ENCODE results near the gene UBE2QL1. TPM values are rescaled to one million over a fixed set of nuclear protein-coding genes. Genes with fewer than 3 reads are reported as not detected.

Gene UBE2QL1
- total RNA-seq, 1 donor from 2014 or later: not detected

DNA sequence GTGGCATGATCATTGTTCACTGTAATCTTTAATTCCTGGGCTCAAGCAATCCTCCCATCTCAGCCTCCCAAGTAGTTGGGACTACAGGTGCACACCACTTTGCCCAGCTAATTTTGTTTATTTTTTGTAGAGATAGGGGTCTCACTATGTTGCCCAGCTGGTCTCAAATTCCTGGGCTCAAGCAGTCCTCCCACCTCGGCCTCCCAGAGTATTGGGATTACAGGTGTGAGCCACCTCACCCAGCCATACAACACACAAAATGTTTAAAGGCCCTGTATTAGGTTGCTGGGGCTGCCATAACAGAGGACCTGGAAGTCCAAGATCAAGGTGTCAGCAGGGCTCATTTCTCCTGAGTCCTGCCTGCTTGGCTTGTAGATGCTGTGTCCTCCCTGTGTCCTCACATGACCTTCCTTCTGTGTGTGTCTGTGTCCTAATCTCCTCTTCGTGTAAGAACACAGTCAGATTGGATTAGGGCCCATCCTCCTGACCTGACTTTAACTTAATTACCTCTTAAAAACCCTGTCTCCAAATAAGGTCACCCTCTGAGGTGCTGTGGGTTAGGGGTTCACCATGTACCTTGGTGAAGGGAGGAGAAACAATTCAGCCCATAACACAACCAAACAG, 5.4 kb downstream of the UBE2QL1 start:
- FAIRE-seq (no peak), DNase-seq (ENCODE audit: low read depth) (no peak)
- Histone ChIP-seq H3K27me3 (ENCODE audit: control insufficient read depth, insufficient read depth, low read length) (peaks cover 8% of the 10 kb centered on the region), H3K36me3 (ENCODE audit: control insufficient read depth, insufficient read depth, low read length) (no peaks in the 10 kb centered on the region), H3K4me3 (ENCODE audit: low read depth, low read length) (no peak overlapping the region)
- no peak for TF ChIP-seq CTCF (IDR thresholded peaks at IDR 0.05; ENCODE audit: insufficient read depth, low read length, severe bottlenecking)

GRCh38 chr5:6454628-6455053, 6.0 kb downstream of the UBE2QL1 start:
- Histone ChIP-seq H3K36me3 (ENCODE audit: control insufficient read depth, insufficient read depth, low read length) (no peaks in the 10 kb centered on the region), H3K27me3 (ENCODE audit: control insufficient read depth, insufficient read depth, low read length) (peaks cover 6% of the 10 kb centered on the region), H3K4me3 (ENCODE audit: low read depth, low read length) (no peak overlapping the region)
- FAIRE-seq (no peak), DNase-seq (ENCODE audit: low read depth) (no peak)
- no peak for TF ChIP-seq CTCF (IDR thresholded peaks at IDR 0.05; ENCODE audit: insufficient read depth, low read length, severe bottlenecking)

DNA sequence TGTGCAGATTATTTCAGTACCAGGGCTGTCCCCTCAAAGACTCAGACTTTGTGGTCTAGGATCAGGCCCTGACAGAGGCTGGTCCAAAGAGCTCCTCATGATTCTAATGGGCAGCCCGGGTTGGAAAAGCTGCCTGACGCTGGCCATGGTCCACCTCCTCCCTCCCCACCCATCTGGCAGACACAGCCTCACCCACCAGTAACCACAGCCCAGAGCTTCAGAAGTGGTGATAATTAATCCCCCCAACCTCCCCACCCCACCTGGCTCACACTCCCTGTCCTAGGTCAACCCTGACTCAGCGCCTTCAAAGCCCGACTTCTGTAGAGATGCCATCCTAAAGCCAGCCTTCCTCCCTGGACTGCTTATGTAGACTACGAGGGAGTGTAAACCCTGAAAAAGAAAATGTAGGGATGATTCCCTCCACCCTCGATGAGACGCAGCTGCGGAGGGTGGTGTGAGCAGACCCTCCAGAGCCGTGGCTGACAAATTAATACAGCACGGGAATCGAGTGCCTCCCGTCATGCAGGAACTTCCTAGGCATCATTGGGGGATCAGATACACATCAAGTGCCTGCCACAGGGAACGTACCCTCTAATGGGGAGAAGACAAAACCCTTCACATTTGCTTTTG, 7.0 kb downstream of the UBE2QL1 start:
- H3K4me3 ChIP-seq (ENCODE audit: low read depth, low read length): no peak overlapping the region
- H3K36me3 ChIP-seq (ENCODE audit: control insufficient read depth, insufficient read depth, low read length): no peaks in the 10 kb centered on the region
- FAIRE-seq: no peak
- no peak for TF ChIP-seq CTCF (IDR thresholded peaks at IDR 0.05; ENCODE audit: insufficient read depth, low read length, severe bottlenecking)
- DNase-seq (ENCODE audit: low read depth): no peak
- H3K27me3 ChIP-seq (ENCODE audit: control insufficient read depth, insufficient read depth, low read length): peaks cover 1% of the 10 kb centered on the region

GRCh38 chr5:6456766-6457370, 8.2 kb downstream of the UBE2QL1 start:
- DNase-seq (ENCODE audit: low read depth) (no peak), FAIRE-seq (no peak)
- no peak for TF ChIP-seq CTCF (IDR thresholded peaks at IDR 0.05; ENCODE audit: insufficient read depth, low read length, severe bottlenecking)
- Histone ChIP-seq H3K27me3 (ENCODE audit: control insufficient read depth, insufficient read depth, low read length) (peaks cover 1% of the 10 kb centered on the region), H3K4me3 (ENCODE audit: low read depth, low read length) (no peak overlapping the region), H3K36me3 (ENCODE audit: control insufficient read depth, insufficient read depth, low read length) (no peaks in the 10 kb centered on the region)

- Histone ChIP-seq H3K36me3 (ENCODE audit: control insufficient read depth, insufficient read depth, low read length) (no peaks in the 10 kb centered on the region), H3K4me3 (ENCODE audit: low read depth, low read length) (no peak overlapping the region), H3K27me3 (ENCODE audit: control insufficient read depth, insufficient read depth, low read length) (peaks cover 1% of the 10 kb centered on the region)
- DNase-seq (ENCODE audit: low read depth): no peak
- no peak for TF ChIP-seq CTCF (IDR thresholded peaks at IDR 0.05; ENCODE audit: insufficient read depth, low read length, severe bottlenecking)
- no peak for FAIRE-seq
These were observed 8.9 kb downstream of the UBE2QL1 start for GRCh38 chr5:6457592-6457991.

Measured in bronchial epithelial cell (primary cell).